PFSK-1 (cell line): ENCODE measurements around the gene DNAJB11.

Source experiments
- POLR2AphosphoS5 ChIP-seq: IDR thresholded peaks from 2 replicates; pipeline ENCODE4 v1.6.1; 2012; ENCODE audit warnings: low read depth, mild to moderate bottlenecking, control low read depth, low read length, moderate library complexity
- REST ChIP-seq, 2 experiments: IDR thresholded peaks; 2 replicates each; pipeline versions ENCODE4 v1.6.1 to v1.8.0; 2011 to 2012; ENCODE audit warnings: low read depth in 2 of 2, low read length in 2 of 2, control low read depth in 1 of 2, inconsistent platforms in 1 of 2, mild to moderate bottlenecking in 1 of 2, moderate library complexity in 1 of 2; ENCODE audit not compliant: insufficient read depth in 1 of 2
- SIN3A ChIP-seq: IDR thresholded peaks from 2 replicates; pipeline ENCODE4 v1.6.1; 2012; ENCODE audit warnings: mild to moderate bottlenecking, low read length, moderate library complexity, borderline replicate concordance; ENCODE audit not compliant: insufficient read depth
- TAF1 ChIP-seq: IDR thresholded peaks from 2 replicates; pipeline ENCODE4 v1.6.1; 2012; ENCODE audit warnings: low read length, control low read depth, borderline replicate concordance; ENCODE audit not compliant: insufficient read depth

GRCh38 chr3:186524616-186525015 is 45.9 kb upstream of the DNAJB11 start:
- no peak for TF ChIP-seq TAF1
- TF ChIP-seq REST (IDR thresholded peaks at IDR 0.05; ENCODE audit: insufficient read depth in 1 of 2, low read depth in 2 of 2, low read length in 2 of 2): no peak
- no peak for TF ChIP-seq POLR2AphosphoS5
- no peak for TF ChIP-seq SIN3A
